HG02642 (cell line): ENCODE measurements around the gene ARSJ.

ENCODE experiments used
- ATAC-seq: cut with Tn5 transposase; IDR thresholded peaks from one replicate; pipeline ENCODE4 v1.9.1; 2021; ENCODE audit warnings: mild to moderate bottlenecking; ENCODE audit not compliant: unreplicated experiment, poor library complexity

Gene ARSJ

DNA sequence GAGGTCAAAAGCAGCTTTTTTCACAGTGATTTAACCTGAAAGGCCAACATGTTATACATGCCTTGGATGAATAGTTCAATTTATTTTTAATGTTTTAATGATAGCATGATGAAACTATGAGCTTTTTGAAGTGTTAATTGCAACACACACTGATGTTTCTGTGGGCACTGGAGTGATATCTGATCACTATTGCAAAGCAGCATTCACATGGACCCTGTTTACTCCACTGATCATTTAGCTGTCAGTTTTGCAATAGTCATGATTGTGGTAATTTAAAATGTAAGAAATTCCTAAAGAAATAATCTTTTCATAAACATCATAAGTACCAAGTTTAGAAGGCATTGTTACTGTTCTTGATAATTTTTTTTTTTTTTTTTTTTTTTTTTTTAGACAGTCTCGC is 74.1 kb downstream of the ARSJ start:
- ATAC-seq = no peak

DNA sequence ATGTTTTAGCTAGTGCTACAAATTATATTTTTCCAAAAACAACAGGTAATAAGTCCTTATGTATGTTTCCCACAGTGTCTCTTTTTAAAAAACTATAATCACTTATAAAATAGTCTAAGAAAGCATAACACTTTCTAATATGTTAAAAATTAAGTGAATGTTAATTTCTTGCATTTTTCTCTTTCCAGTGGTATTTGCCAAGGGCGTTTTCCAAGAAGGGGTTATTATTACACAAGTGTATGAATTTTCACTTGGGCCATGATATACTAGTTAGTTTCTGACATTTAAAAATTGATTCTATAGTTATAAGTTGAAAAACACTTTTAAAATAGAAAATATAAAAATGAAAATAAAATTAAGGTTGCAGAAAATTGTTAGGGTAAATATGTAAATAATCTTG is 74.6 kb downstream of the ARSJ start:
- no peak for ATAC-seq

DNA sequence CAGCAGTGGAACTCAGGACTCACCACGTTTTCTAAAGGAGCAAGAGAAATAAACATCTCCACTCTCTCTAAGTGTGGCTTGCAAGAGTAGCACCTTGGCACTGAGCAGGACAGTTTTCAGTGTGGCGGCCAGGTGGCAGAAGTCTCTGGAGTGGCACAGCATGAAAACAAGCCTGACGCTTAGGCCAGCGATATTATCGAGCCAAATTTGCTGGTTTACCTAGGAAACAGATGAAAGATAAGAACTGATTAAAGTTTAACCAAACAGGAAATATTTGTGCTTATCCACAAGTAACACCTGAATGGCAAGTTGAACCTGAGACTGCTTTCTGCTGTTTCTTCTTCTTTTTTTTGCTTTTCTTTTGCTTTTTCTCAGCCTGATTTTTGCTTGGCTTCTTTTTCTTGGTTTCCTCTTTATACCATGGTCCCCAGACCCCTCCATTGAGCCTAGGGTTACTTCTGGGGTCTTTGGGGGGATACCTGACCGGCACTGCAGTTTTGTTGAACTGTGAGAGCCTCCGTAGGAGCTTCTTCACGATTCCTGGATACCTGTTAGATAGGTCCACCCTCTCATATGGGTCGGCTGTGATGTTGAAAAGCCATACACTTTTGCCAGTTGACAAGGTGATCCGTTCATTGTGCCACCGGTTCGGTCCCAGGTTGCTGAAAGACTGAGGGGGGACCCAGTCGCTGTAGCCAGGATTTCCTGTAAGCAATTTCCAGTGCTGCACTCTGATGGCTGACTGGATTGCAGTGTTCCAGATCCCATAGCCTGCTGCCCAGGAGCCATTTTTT is 77.3 kb downstream of the ARSJ start:
- ATAC-seq = peak; percentile 42

DNA sequence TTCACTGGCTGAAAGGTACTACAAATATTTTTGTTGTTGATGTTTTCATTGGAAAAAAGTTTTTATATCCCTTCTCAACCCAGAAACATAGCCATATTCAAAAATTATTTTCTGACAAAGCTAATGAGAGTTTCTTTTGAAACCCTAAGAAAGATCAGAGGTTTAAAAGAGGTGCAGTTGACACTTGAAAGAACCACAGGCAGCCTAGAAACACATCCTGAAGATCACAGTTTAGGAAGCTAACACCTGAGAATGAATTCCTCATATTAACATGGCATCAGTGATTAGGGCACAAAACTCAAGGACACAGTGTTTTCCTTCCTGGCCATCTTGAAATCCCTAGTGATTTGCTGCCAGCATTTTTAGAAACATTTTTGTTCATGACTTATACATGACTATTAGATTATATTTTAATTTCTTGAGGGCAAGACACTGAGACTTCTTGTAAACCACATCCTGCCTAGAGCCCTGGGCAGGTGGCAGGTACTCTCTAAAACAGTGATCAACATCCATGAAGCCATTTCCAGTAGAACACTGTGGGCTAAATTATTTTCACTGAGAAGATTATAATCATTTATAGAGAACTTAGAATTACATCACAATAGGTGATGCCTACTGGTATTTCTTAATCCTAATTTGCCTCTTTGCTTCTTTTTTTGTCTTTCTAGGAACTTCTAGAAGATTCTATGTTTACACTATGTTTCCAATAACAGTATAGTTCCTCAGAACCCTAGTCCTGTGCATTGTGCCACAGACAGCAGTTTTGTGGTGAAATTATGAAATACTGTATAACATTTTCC is 80.0 kb downstream of the ARSJ start:
- ATAC-seq = peak; percentile 94

DNA sequence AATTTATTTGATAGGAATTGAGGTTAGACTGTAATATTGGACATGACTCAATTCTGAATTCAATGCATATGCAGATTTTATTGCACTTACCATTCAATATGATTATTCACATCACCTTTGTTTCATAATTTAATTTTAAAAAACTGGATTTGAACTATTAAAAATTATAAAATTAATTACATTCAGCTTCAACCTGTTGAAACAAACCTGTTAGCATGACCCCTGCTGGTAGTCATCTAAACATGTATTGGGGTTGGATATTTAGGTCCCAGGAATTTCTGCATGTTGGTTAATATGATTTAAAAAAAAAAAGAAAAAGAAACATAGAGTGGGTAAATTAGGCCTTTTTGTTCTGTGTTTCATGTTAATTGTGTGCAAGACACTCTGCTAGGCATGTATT is 85.9 kb downstream of the ARSJ start:
- no peak for ATAC-seq

DNA sequence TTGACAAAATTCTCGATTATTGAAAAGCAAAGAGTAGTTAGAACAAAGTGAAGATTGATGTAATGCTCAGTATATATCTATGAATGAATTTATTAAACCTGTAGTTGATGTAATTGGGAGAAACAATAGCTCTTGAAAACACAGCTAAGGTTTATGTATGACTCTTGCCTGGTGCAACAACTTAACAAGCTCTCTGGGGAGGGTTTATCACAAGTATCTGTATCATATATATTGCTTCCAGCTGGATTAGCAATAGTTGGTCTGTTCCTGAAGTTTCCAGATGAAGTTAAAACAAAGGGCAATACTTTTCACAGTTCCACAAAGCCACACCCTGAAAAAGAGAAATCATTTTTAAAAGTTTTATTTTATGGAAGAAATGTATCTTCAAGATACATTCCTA is 91.4 kb downstream of the ARSJ start:
- no peak for ATAC-seq

DNA sequence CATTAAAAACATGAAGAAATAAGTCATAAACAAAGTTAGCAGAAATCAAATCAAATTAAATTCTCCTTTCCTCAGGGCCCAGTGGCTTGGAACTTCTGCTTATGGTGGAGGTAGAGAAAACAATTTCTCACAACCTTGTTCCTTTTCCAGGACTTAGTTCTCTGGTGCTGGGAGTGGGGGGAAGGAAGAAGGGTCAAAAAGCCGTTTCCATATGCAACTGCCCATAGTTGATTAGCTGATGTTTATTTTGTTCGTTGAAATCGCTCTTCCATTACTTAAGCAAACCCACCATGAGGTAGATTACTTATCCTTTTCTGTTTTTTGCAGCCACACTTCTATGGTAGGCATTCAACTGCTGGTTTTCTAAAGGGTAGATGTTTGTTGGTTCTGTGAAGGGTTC is 94.2 kb downstream of the ARSJ start:
- ATAC-seq = no peak

DNA sequence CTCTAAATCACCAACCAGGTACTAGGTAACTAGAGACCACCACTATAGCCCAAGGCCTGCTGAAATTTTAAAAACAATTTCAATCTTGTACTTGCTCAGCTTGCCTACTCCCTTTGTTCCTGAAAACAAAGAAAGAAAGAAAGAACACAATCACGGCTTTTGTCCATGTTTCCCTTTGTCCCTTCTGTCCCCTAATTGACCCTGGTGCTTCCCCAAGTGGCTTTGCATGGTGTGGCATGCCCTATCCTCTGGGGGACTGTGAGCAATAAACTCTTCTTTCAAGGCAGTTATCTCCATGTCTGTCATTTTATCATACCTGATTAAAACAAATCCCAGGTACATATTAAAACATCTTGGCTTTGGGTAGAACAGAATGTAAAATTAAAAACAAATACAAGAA is 94.8 kb downstream of the ARSJ start:
- no peak for ATAC-seq

DNA sequence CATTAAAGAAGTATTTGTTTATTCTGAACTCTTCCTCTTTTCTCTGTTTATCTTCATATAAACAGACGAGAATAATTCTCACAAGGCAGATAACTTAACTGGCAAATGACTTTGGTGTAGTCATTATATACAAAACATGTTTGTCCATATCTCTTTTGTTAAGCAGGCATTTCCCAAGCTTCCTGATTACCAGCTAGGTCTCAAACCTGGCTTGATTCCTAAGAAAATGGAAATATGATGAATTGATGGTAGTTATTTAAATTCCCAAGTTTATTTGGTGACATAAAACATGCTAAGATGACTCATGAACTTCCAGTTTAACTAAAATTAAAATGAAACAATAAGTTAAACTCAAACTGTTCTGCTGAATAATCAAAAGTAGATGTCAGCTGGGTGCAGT is 96.8 kb downstream of the ARSJ start:
- ATAC-seq = no peak

DNA sequence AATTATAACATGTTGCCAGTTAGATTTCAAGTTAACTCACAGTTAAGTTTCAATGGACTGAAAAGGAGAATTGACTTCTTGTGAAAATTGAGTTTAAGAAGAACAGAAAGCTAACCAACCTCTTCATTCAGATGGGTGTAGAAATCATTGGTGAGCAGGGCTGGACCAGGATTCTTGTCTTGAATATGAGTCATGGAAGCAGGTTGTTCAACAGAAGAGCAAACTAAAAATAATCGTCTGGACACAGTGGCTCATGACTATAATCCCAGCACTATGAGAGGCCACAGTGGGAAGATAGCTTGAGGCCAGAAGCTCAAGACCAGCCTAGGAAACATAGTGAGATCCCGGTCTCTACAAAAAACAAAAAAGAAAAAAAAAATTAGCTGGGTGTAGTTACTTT is 98.2 kb downstream of the ARSJ start:
- ATAC-seq = no peak

DNA sequence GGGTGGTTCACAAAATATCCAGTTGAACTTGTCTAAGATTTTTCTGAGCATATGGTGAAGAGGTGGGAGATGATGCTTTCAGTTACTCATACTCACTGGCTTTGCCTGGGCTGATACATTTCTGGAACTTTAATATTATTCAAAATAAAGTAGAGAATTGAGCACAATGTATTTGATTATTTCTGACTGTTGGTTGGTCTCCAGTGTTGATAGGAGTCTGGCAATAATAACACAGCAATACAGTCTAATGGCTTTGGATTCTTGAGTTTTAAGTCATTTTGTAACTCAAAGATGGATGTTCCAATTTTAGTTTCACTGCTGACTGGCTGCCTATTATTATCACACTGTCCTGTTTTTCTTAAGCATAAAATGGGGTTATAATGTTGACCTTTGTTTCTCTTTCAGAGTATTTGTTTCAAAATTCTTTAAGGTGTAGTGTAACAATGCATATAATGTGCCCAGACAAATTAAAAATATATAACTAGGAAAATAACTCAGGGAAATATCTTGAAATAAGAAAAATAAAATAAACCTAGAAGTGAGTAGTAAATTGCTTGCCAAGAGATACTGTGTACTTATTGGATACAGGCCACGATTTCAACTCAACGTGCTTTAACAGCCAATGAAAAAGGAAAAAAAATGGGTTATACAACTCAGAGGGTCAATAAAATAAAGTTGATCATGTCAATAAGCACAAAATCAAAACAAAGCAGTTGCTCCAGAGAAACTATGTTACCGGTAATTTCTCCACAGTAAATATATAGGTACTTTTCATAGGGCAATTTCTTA is 99.0 kb downstream of the ARSJ start:
- no peak for ATAC-seq

DNA sequence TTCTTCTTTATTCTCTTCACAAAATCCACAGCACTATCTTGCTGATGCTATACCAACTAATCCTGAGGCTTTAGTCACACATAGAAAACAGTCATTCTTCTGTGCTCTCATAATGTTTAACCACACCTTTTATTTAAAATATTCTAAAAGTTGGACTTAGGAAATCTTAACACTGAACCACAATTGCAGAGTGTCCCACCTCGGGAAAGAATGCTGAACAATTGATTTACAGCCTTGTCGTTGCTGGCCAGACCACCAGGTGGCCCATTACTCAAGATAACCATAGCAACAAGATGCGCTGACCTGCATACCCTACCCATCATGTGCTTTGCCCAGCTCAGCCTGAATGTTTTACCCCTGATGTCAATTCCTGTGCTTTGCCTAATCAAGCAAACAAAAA is 100.8 kb downstream of the ARSJ start:
- ATAC-seq = no peak

DNA sequence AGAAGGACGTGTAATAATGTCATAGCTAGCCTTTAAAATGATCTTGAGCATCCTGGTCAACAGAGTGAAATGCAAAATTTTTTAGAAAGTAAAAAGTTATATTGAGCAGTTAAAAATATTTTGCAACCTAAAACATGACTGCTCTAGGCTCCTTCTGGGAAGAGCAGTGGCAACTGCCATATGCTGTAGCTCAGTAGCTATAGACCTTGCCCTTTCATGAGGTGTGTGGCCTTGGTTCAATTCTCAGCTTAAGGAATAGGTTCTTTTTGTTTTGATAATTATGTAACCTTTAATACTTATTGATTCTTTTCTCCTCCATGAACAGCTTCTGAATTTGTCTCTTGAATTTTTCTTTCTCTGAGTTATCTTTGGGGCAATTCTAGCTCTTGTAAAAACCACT is 105.0 kb downstream of the ARSJ start:
- ATAC-seq = no peak

DNA sequence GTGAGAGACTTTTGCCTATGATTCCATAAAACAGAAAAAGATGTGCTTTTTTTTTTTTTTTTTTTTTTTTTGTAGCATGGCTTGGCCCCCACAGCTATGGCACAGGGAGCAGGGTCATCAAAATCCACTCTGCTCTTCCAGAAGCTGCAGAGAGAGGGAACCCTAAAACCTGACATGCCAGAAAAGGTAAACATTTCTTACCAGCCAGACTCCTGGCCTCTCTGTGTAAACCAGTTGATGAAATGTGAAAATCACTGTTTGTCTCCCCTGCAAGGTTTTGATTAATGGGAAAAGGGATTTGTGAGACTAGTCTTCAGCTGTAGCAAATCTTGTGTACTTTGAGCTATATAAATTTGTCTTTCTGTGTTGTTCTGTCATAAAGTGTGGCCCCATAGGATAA is 105.9 kb downstream of the ARSJ start:
- ATAC-seq = no peak

DNA sequence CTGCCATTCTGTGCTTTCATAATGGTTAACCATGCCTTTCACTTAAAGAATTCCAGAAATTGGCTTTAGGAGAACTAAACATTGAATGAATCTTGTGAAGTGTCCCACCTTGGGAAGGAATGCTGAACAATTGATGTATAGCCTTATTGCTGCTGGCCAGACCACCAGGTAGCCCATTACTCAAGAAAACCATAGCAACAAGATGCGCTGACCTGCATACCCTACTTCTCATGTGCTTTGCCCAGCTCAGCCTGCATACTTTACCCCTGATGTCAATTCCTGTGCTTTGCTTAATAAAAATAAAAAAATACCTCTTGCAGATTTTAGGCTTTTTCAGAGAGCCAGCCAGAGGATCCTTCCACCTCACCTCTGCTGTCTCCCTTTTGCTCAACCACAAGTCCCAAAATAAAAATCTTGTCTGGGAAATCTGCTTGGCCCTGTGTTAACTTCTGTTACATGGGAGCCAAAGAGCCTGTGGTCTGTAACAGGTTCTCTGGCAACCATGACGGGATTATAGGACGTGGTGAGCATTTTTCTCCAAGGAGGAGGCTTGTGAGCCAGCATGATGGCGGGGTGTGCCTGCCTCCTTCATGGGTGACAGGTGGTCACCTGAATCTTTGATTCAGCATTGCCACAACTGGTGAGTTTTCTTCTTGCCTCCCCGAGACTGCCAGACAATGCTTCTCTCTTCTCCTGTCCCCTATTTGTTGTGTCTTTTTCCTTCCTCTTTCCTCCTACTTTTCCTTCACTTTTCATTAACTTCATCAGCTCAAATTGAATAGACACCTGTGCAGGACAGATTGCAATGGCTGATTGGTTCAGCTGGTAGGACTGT is 106.8 kb downstream of the ARSJ start:
- ATAC-seq = no peak

DNA sequence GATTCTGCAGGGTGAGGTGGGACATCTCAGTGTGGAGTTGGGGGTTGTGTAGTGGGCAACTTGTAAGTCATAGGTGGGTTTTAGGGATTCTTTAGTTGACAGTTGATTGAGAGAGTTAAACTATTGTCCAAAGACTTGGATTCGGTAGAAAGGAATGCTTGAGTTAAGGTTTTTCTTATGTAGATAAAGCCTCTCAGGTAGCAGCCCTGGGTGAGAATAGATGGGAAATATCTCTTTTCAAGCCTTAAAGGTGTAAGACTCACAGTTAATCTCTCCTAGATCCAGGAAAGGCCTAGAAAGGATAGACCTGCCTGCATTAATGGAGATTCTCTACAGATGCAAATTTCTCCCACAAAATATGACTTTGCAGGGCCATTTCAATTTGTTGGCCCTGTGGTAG is 108.4 kb downstream of the ARSJ start:
- no peak for ATAC-seq

DNA sequence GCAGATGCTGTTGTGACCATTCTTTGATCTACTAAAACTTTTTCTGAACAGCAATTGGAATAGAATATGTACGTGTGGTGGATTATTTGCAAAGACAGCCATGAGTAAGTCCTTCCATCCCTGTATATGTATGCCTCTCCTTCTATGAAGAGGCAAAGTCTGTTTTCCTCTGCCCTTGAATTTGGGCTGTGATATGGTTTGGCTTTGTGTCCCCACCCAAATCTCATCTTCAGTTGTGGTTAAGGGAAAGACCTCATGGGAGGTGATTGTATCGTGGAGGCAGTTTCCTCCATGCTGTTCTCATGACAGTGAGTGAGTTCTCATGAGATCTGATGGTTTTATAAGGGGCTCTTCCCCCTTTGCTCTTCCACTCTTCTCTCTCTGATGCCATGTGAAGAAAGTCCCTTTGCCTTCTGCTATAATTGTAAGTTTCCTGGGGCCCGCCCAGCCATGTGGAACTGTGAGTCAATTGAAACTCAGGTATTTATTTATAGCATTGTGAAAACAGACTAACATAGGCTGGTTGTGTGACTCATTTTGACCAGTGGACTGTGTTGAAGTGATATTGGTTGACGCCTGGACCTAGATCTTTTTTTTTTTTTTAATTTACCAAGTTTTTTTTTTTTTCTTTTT is 109.6 kb downstream of the ARSJ start:
- ATAC-seq = peak; percentile 80

DNA sequence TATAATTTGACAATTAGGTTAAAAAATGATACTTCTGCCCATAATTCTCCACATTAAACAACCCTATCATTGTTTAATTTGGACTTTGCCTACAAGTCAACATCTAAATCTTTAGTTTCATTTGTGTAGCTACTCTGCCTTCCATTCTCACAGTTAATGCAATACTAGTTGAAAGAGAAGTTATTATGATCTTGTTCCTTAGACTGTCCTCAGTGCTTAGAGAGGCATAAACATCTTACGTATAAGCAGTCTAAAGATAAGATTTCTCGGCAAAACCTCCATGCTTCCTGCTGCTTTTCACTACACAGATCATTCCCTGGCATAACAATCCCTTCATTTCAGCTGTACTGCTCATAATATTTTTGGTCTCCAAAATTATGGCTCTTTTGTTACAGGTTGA is 112.8 kb downstream of the ARSJ start:
- ATAC-seq = no peak

DNA sequence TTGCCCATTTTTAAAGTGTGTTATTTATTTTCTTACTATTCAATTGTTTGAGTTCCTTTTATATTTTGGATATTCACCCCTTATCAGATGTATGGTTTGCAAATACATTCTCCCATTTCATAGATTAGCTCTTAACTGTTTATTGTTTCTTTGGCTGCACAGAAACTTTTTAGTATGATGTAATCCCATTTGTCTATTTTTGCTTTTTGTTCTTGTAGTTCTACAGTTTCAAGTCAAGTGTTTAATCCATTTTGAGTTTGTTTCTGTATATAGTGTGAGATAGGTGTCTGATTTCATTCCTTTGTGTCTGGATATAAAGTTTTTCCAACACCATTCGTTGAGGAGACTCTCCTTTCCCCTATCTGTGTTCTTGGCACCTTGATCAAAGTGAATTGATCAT is 120.5 kb downstream of the ARSJ start:
- ATAC-seq = no peak

DNA sequence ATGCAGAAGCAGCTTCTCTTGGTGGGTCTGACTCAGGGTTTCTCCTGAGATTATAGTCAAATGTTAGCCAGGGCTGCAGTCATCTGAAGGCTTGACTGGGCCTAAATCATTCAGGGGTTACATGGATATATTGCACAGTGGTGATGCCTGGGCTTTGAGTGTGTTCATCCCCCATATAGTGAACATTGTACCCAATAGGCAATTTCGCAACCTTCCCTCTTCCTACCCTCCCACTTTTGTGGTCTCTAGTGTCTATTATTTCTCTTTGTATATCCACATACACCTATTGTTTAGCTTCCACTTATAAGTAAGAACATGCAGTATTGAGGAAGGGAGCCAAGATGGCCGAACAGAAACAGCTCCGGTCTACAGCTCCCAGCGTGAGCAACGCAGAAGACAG is 127.6 kb downstream of the ARSJ start:
- ATAC-seq = no peak
